Choroid plexus epithelial cell (primary cell): ENCODE data around the gene EGFLAM.

Experiments used
- DNase-seq: peaks from one replicate; pipeline ENCODE4 v3.0.0-alpha.2; 2010; ENCODE audit warnings: low read depth
- H3K4me3 ChIP-seq: 2 replicates; pipeline ENCODE4 v1.5.1; 2011; ENCODE audit warnings: low read depth, mild to moderate bottlenecking, control low read depth, low read length, moderate library complexity
- TF ChIP-seq, protein P1 (sequence below): conservative IDR thresholded peaks from 2 replicates; pipeline ENCODE4 v1.5.1; 2011; ENCODE audit warnings: low read depth, mild to moderate bottlenecking, control low read depth, inconsistent platforms, low read length, moderate library complexity

The EGFLAM gene

DNA sequence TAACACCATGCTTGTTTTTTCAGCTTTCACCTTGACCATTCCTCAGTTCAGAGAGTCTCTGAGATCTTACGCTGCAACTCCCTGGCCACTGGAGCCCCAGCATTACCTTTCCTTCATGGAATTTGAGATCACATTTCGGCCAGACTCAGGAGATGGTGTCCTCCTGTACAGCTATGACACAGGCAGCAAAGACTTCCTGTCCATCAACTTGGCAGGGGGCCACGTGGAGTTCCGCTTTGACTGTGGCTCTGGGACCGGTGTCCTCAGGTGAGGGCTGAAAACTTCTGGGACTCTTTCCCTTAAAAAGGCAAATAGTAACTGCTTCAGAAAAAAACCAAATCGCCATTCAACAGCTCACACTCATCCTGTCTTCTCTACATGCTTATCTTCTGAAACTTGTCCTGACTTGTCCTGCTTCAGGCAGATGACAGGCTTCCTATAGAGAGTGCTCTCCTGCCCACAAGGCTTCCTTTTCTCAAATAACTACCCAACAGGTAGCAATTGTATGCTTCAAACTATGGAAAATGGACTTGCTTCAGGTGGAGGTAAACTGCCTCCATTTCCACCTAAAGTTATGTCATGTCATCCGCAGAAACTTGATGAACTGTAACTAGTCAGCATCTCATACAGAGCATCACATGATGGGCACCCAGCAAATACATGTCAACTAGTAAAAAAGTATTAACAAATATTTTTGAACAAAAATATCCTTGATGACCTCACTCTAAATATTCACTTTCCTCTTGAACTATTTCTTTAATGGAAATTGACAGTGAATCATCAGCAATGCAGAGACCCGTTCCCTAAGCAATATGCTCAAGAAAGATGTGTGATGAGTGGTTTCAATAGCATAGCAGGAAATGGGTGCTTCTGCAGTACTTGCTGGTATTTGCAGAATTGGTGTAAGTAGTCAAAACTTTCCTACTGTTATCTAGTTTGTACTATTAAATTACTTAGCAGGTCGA, 168.9 kb downstream of the EGFLAM start:
- TF ChIP-seq, protein P1, sequence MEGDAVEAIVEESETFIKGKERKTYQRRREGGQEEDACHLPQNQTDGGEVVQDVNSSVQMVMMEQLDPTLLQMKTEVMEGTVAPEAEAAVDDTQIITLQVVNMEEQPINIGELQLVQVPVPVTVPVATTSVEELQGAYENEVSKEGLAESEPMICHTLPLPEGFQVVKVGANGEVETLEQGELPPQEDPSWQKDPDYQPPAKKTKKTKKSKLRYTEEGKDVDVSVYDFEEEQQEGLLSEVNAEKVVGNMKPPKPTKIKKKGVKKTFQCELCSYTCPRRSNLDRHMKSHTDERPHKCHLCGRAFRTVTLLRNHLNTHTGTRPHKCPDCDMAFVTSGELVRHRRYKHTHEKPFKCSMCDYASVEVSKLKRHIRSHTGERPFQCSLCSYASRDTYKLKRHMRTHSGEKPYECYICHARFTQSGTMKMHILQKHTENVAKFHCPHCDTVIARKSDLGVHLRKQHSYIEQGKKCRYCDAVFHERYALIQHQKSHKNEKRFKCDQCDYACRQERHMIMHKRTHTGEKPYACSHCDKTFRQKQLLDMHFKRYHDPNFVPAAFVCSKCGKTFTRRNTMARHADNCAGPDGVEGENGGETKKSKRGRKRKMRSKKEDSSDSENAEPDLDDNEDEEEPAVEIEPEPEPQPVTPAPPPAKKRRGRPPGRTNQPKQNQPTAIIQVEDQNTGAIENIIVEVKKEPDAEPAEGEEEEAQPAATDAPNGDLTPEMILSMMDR: no peak
- no peak overlapping the region for H3K4me3 ChIP-seq
- DNase-seq: peak; percentile 70

DNA sequence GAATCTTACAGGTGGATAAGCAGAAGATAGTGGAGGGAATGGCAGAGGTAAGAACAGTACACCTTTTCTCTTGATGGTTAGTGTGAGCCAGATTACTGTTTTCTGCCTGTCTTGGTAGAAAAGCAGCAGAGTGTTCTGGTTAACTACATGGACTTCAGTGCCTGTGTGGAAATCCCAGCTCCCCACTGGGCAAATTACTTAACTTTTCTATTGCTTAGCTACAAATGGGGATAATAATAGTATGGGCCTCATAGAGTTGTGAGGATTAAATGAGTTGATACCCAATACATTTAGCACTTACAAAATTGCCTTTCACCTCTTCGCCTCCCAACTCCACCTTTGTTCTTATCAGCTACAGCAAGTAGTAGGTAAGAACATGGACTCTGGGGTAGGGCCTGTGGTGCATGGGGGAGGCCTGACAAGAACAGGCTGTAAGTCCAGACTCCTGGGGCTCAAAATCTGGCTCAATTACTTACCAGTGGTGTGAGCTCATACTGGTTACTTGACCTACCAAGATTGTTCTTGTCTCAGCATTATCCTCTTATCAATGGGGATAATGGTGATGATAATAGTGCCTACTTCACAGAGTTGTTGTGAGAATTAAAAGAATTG, 173.0 kb downstream of the EGFLAM start:
- no peak overlapping the region for H3K4me3 ChIP-seq
- TF ChIP-seq, protein P1: no peak
- peak; percentile 51 for DNase-seq

DNA sequence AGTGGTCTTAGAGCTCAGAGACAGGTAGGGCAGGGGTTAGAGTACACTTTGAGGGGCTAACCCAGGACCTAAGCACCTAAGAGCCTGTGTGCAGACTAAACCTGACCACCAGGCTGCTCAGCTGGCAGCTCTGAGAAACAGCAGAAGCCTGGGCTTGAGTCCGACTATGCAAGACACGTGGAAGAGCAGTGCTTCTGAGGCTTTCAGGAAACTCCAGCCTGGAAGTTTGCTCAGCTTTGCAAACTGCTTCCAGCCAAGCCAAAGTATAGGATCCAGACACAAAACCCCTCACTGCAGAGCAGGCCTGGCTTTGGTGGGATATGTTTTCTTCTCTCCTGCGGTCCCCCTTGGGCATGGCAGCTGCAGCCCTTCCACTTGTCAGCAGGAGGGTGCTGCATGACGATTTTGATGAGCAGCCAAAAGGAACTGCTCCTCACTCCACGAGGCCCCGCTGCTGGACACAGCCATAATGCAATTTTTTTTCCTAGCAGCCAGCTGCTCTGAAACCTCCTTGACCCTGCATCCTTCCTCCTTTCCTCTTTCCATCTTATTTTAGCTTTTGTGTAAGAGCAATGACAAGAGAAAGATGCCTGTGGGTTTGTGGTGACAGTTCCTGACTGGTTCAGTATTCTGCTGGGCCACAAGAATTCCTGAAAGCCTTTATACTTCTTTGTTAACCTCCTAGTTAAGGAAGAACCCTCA, 175.0 kb downstream of the EGFLAM start:
- TF ChIP-seq, protein P1: peak; percentile 40
- no peak overlapping the region for H3K4me3 ChIP-seq
- DNase-seq: peak; percentile 97

DNA sequence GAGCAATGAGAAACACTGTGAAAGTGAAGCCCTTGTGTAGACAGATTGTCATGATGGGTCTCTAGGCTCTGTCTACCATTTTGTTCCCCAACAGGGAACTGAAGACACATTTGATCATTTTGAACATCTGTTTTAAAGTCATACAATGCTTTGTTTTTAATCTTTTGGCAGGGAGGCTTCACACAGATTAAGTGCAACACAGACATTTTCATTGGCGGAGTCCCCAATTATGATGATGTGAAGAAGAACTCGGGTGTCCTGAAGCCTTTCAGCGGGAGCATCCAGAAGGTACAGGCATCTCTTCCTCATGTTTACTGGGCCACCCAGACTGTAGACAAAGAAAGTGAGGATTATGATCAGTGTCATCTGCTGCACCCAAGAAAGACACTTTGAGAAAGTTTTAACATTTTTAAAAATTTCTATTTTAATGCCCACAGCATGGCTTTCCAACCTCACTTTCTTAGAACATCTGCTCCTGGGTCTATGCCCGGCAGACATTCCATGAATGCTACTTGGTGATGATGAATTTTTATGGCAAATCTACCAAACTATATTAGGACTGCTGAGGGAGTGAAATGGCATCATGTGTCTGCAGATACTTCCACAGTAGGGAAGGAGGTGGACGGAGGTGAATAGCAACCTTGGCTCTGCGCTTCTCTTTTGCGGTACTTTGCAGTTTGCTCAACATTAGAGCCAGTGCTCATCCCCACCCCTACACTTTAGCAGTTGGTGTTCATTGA, 176.8 kb downstream of the EGFLAM start:
- H3K4me3 ChIP-seq: no peak overlapping the region
- DNase-seq: no peak
- TF ChIP-seq, protein P1: no peak

DNA sequence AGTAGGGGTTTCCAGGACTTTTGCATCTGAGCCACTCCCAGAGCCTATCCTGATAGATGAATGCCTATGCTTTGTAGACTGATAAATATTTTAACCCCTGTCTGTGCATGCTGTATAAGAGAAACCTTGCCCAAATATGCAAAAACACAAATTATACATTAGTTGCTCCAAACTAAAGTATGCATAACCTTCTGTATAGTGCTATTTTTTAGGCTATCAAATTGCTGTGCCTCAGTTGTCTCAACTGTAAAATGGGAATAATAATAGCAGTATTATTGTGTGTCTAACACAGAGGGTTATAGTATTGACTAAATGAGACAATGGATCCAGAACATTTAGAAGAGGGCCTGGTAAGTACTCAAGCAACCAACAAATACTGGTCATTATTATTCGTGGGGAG, 180.4 kb downstream of the EGFLAM start:
- no peak for DNase-seq
- H3K4me3 ChIP-seq: no peak overlapping the region
- TF ChIP-seq, protein P1: no peak

DNA sequence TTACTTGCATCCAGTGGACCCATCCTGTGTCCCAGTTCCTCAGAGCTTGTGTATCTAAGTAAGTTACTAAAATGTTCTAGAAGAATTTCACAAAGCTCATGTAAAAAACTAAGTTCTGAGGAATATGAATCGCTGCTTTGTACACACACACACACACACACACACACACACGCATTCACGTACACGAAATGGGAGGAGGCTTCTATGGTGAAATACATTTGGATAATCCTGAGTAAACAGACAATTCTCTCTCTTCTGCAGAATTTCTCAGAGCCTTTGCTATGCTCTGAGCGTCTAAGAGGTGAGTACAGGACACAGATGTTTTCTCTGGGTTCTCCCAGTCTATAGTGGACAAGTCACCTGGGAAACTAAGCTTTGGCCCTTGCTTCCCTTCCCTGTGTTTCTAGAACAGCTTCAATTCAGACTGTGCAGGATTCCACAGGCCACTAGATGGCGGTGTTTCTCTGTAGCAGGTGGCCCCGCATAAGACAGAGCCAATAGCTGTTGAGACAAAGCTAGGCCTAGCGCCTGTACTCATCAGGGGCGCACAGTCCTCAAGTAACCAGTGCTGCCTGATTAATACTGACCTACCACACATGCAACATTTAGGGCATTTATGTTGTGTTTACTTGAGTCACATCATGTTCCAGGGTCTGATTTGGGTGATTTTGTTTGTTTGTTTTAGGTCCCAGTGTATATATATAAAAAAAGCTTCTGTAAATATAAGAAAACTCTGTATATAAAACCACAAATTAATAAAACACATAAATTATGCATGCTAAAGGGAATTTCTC, 183.3 kb downstream of the EGFLAM start:
- no peak overlapping the region for H3K4me3 ChIP-seq
- DNase-seq: peak; percentile 97
- TF ChIP-seq, protein P1: peak; percentile 99
